ENCODE results near the gene ECD.

Gene ECD

GRCh38 chr10:73210395-73211105 lies 42.7 kb upstream of the ECD start:
- no peak overlapping the region for H3K27ac ChIP-seq (ENCODE audit: low read length)
- H3K4me3 ChIP-seq (ENCODE audit: low read depth in 1 of 2, low read length in 2 of 2) = no peak overlapping the region
- no peaks in the 10 kb centered on the region for H3K9me3 ChIP-seq (ENCODE audit: insufficient read depth, low read length, severe bottlenecking)
- no peaks in the 10 kb centered on the region for H3K79me2 ChIP-seq (ENCODE audit: insufficient read depth, low read length)
- ATAC-seq (ENCODE audit: insufficient read depth, low read depth) (no peak), DNase-seq (no peak)
- TF ChIP-seq EZH2 (IDR thresholded peaks at IDR 0.05; ENCODE audit: borderline replicate concordance, low read depth, low read length, severe bottlenecking) = no peak
- no peak for TF ChIP-seq CTCF (IDR thresholded peaks at IDR 0.05; ENCODE audit: borderline replicate concordance, extremely low read depth, low read length, poor library complexity, severe bottlenecking)
- H3K4me2 ChIP-seq (ENCODE audit: insufficient read depth, low read length) = no peak overlapping the region
- no peaks in the 10 kb centered on the region for H4K20me1 ChIP-seq (ENCODE audit: insufficient read depth, low read length)
- H3K36me3 ChIP-seq (ENCODE audit: insufficient read depth, low read length) = peaks cover 14% of the 10 kb centered on the region; the same call in 1 of the 2 replicates
- H3K4me1 ChIP-seq (ENCODE audit: insufficient read depth, low read length) = no peaks in the 10 kb centered on the region
- H3K9ac ChIP-seq (ENCODE audit: low read depth, low read length) = no peak overlapping the region
- no peak overlapping the region for H2AFZ ChIP-seq (ENCODE audit: low read depth, low read length)
- H3K27me3 ChIP-seq (ENCODE audit: insufficient read depth, low read length, poor library complexity) = no peaks in the 10 kb centered on the region

GRCh38 chr10:73209705-73210104 lies 41.9 kb upstream of the ECD start:
- DNase-seq (no peak), ATAC-seq (ENCODE audit: insufficient read depth, low read depth) (no peak)
- H3K4me3 ChIP-seq (ENCODE audit: low read depth in 1 of 2, low read length in 2 of 2) = no peak overlapping the region
- no peak overlapping the region for H3K4me2 ChIP-seq (ENCODE audit: insufficient read depth, low read length)
- H3K9me3 ChIP-seq (ENCODE audit: insufficient read depth, low read length, severe bottlenecking) = no peaks in the 10 kb centered on the region
- no peak overlapping the region for H3K27ac ChIP-seq (ENCODE audit: low read length)
- H3K36me3 ChIP-seq (ENCODE audit: insufficient read depth, low read length) = peaks cover 14% of the 10 kb centered on the region; the same call in 1 of the 2 replicates
- H3K79me2 ChIP-seq (ENCODE audit: insufficient read depth, low read length) = no peaks in the 10 kb centered on the region
- H4K20me1 ChIP-seq (ENCODE audit: insufficient read depth, low read length) = no peaks in the 10 kb centered on the region
- no peak overlapping the region for H3K9ac ChIP-seq (ENCODE audit: low read depth, low read length)
- TF ChIP-seq EZH2 (IDR thresholded peaks at IDR 0.05; ENCODE audit: borderline replicate concordance, low read depth, low read length, severe bottlenecking) (no peak), CTCF (IDR thresholded peaks at IDR 0.05; ENCODE audit: borderline replicate concordance, extremely low read depth, low read length, poor library complexity, severe bottlenecking) (no peak)
- H3K4me1 ChIP-seq (ENCODE audit: insufficient read depth, low read length) = no peaks in the 10 kb centered on the region
- H3K27me3 ChIP-seq (ENCODE audit: insufficient read depth, low read length, poor library complexity) = no peaks in the 10 kb centered on the region
- no peak overlapping the region for H2AFZ ChIP-seq (ENCODE audit: low read depth, low read length)

GRCh38 chr10:73207883-73208282 lies 40.1 kb upstream of the ECD start:
- peaks cover 14% of the 10 kb centered on the region; the same call in 1 of the 2 replicates for H3K36me3 ChIP-seq (ENCODE audit: insufficient read depth, low read length)
- H3K27ac ChIP-seq (ENCODE audit: low read length) = no peak overlapping the region
- TF ChIP-seq EZH2 (IDR thresholded peaks at IDR 0.05; ENCODE audit: borderline replicate concordance, low read depth, low read length, severe bottlenecking) (no peak), CTCF (IDR thresholded peaks at IDR 0.05; ENCODE audit: borderline replicate concordance, extremely low read depth, low read length, poor library complexity, severe bottlenecking) (no peak)
- H3K4me3 ChIP-seq (ENCODE audit: low read depth in 1 of 2, low read length in 2 of 2) = no peak overlapping the region
- no peaks in the 10 kb centered on the region for H3K4me1 ChIP-seq (ENCODE audit: insufficient read depth, low read length)
- no peak overlapping the region for H3K9ac ChIP-seq (ENCODE audit: low read depth, low read length)
- no peaks in the 10 kb centered on the region for H3K9me3 ChIP-seq (ENCODE audit: insufficient read depth, low read length, severe bottlenecking)
- no peak overlapping the region for H3K4me2 ChIP-seq (ENCODE audit: insufficient read depth, low read length)
- no peaks in the 10 kb centered on the region for H3K27me3 ChIP-seq (ENCODE audit: insufficient read depth, low read length, poor library complexity)
- H2AFZ ChIP-seq (ENCODE audit: low read depth, low read length) = no peak overlapping the region
- no peaks in the 10 kb centered on the region for H3K79me2 ChIP-seq (ENCODE audit: insufficient read depth, low read length)
- DNase-seq = no peak
- ATAC-seq (ENCODE audit: insufficient read depth, low read depth) = no peak
- no peaks in the 10 kb centered on the region for H4K20me1 ChIP-seq (ENCODE audit: insufficient read depth, low read length)
